ENCODE measurements around the gene SCD. TPM values are rescaled to one million over a fixed set of nuclear protein-coding genes. Genes with fewer than 3 reads are reported as not detected.

The SCD gene
- total and polyA plus RNA-seq, 2 of the 13 experiments (the other 11 are each of a cell fraction or from before 2014, with no cell fraction given), result 492 to 512 TPM

DNA sequence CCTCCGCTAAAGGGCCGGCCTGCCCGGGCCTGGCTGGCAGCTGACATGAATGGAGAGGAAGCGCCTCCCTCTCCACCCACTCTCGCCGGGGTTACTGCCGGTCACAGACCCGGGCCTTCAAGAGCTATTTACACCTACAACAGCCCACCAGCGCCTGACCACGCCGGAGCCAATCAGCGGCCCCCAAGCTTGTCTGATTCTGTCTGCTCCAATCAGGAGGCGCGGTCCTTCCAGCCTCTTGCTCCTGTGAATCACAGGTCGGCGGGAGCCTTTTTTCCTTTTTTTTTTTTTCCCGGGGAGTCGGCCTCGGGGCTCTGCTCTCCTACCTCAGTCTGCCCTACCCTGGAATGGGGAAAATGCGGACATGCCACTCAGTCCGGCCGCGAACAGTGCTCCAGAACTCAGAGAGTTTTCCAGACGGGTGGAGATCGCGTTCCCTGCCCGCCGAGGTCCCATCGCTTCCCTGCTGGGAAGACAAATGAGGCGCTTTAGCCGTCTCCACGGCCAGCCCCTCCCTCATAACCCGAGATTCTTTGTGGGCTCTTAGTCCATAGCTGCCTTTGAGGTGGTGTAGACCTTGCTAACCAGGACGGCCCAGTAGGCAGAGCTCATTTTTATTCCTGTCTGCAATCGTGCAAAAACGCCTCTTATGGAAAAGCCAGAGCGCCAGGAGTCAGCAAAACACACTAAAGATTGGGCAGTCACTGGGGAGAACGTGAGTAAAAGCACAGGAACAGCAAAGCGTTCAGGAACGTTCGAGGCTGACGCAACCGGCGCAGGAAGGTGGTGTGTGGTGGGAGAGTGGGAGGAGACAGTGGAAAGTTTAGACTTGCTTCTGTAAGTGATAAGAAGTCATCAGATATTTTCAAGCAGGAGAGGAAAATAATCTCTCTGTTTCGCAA, 26.5 kb downstream of the SCD start (continued):
- TF ChIP-seq, protein P1, sequence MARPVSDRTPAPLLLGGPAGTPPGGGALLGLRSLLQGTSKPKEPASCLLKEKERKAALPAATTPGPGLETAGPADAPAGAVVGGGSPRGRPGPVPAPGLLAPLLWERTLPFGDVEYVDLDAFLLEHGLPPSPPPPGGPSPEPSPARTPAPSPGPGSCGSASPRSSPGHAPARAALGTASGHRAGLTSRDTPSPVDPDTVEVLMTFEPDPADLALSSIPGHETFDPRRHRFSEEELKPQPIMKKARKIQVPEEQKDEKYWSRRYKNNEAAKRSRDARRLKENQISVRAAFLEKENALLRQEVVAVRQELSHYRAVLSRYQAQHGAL (CRISPR knock-in tag; IDR thresholded peaks at IDR 0.05; ENCODE audit: not compliant biosample characterization), result peak; percentile 70
- TF ChIP-seq GABPA (IDR thresholded peaks at IDR 0.05; ENCODE audit: low read depth, low read length), result no peak
- TF ChIP-seq GABPA (CRISPR knock-in tag; IDR thresholded peaks at IDR 0.05; ENCODE audit: low read depth), result peak; percentile 47

DNA sequence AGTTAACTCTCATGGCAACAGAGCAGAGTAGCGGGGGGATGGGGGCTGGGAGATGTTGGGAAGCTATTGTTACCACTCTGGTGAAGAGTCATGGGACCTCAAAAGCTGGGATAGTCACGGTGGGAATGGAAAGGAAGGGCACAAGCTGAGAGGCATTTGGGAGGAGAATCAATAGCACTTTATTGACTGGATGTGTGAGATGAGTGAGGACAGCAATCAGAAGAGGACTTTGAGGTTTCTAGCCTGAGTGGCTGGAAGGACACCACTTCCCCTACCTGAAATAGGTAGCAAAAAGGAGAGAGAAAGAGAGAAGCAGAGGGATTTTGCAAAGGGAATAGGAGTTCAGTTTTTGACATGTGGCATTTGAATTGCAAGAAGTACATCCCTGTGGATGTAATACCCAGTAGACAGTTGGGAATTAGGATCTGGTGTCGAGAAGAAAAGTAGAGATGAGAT, 27.2 kb downstream of the SCD start:
- CTCF ChIA-PET (ENCODE audit: low intra/inter-chr PET ratio, low total read pairs), result interaction anchor here (1.6 kb wide), 1 partner anchor 60 kb away, joined by 3 read pairs; no protein-coding TSS in a partner anchor
- peaks cover 0 to 4% of the 10 kb centered on the region in 2 experiments; a peak in 1 of 5 replicates for H3K27me3 ChIP-seq (ENCODE audit: control insufficient read depth in 1 of 2, insufficient read depth in 2 of 2, low read length in 2 of 2)
- H4K20me1 ChIP-seq (ENCODE audit: insufficient read depth, low read length), result no peaks in the 10 kb centered on the region; the same call in 1 of the 2 replicates
- peak overlapping the region; percentile 97 for H3K9ac ChIP-seq (ENCODE audit: insufficient read depth, low read depth, low read length)
- WGBS (ENCODE audit: low lambda C conversion rate), result 0% methylated on average over 3 of the region's 3 CpGs
- peak overlapping the region; percentile 64 to 82 (median 74) for H3K4me3 ChIP-seq (replicated peaks in 1 of 3; ENCODE audit: insufficient read depth in 1 of 3, low read depth in 2 of 3, low read length in 3 of 3)
- in situ Hi-C loops (cut with HindIII; ENCODE audit: extremely low pct_ligation_motif_present, low pct_unique_long_range_greater_than_20kb) (no loop called here), intact Hi-C loops (cut with micrococcal nuclease; ENCODE audit: unreplicated experiment) (loop anchor here (1.0 to 10.0 kb wide), 2 partner anchors 15 to 51 kb away; no protein-coding TSS in a partner anchor)
- peak overlapping the region; percentile 100 for H3K27ac ChIP-seq (ENCODE audit: extremely low read length, insufficient read depth, low read length)
- POLR2A ChIA-PET, result interaction anchor here (1.2 to 6.4 kb wide), 8 partner anchors 12 to 87 kb away, joined by 5 to 287 read pairs (median 6); partner anchors contain the start of gene SCD
- H3K4me1 ChIP-seq (ENCODE audit: insufficient read depth, low read length), result peaks cover 44% of the 10 kb centered on the region
- H3K9me3 ChIP-seq (ENCODE audit: low read length), result no peaks in the 10 kb centered on the region
- BruUV-seq (replicated peaks), result no TSS peak
- H3K36me3 ChIP-seq (replicated peaks in 1 of 2; ENCODE audit: control insufficient read depth in 1 of 2, insufficient read depth in 2 of 2, low read length in 2 of 2), result no peaks in the 10 kb centered on the region
- no peak overlapping the region for H2AFZ ChIP-seq (ENCODE audit: low read length)
- peak; percentile 12 for ATAC-seq
- DNase-seq (ENCODE audit: low spot score), result no peak
- no peak for FAIRE-seq
- H3K4me2 ChIP-seq (ENCODE audit: low read depth, low read length), result peak overlapping the region; percentile 84
- H3K79me2 ChIP-seq (ENCODE audit: insufficient read depth, low read length), result peaks cover 30% of the 10 kb centered on the region
- TF ChIP-seq ZNF326 (CRISPR knock-in tag; IDR thresholded peaks at IDR 0.05; ENCODE audit: borderline replicate concordance), result no peak
- TF ChIP-seq NFKB2 (CRISPR knock-in tag; IDR thresholded peaks at IDR 0.05; ENCODE audit: borderline replicate concordance), result no peak
- TF ChIP-seq ZC3H4 (CRISPR knock-in tag; IDR thresholded peaks at IDR 0.05; ENCODE audit: borderline replicate concordance), result peak; percentile 54
- TF ChIP-seq, protein P2, sequence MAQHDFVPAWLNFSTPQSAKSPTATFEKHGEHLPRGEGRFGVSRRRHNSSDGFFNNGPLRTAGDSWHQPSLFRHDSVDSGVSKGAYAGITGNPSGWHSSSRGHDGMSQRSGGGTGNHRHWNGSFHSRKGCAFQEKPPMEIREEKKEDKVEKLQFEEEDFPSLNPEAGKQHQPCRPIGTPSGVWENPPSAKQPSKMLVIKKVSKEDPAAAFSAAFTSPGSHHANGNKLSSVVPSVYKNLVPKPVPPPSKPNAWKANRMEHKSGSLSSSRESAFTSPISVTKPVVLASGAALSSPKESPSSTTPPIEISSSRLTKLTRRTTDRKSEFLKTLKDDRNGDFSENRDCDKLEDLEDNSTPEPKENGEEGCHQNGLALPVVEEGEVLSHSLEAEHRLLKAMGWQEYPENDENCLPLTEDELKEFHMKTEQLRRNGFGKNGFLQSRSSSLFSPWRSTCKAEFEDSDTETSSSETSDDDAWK (CRISPR knock-in tag; IDR thresholded peaks at IDR 0.05), result no peak
- TF ChIP-seq ERF (CRISPR knock-in tag; IDR thresholded peaks at IDR 0.05), result no peak
- TF ChIP-seq TARDBP (CRISPR knock-in tag; IDR thresholded peaks at IDR 0.05), result no peak
- peak; percentile 6; the same call in 1 of the 2 replicates for TF ChIP-seq ZNF3 (CRISPR knock-in tag; IDR thresholded peaks at IDR 0.05)
- TF ChIP-seq, protein P3, sequence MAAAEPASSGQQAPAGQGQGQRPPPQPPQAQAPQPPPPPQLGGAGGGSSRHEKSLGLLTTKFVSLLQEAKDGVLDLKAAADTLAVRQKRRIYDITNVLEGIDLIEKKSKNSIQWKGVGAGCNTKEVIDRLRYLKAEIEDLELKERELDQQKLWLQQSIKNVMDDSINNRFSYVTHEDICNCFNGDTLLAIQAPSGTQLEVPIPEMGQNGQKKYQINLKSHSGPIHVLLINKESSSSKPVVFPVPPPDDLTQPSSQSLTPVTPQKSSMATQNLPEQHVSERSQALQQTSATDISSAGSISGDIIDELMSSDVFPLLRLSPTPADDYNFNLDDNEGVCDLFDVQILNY (CRISPR knock-in tag; conservative IDR thresholded peaks at IDR 0.05), result no peak
- TF ChIP-seq PLRG1 (conservative IDR thresholded peaks at IDR 0.05), result no peak
- 0 out of 2 replicates have a peak, but pooled peaks have one; percentile 58 for TF ChIP-seq TGIF2 (CRISPR knock-in tag; IDR thresholded peaks at IDR 0.05)
- TF ChIP-seq TBP (CRISPR knock-in tag; IDR thresholded peaks at IDR 0.05), result no peak
- TF ChIP-seq ZNF607 (CRISPR knock-in tag; IDR thresholded peaks at IDR 0.05; ENCODE audit: borderline replicate concordance), result 0 out of 2 replicates have a peak, but pooled peaks have one; percentile 37
- peak; percentile 1; the same call in 1 of the 2 replicates for TF ChIP-seq YEATS4 (CRISPR knock-in tag; IDR thresholded peaks at IDR 0.05; ENCODE audit: borderline replicate concordance)
- TF ChIP-seq, protein P4, sequence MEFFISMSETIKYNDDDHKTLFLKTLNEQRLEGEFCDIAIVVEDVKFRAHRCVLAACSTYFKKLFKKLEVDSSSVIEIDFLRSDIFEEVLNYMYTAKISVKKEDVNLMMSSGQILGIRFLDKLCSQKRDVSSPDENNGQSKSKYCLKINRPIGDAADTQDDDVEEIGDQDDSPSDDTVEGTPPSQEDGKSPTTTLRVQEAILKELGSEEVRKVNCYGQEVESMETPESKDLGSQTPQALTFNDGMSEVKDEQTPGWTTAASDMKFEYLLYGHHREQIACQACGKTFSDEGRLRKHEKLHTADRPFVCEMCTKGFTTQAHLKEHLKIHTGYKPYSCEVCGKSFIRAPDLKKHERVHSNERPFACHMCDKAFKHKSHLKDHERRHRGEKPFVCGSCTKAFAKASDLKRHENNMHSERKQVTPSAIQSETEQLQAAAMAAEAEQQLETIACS (CRISPR knock-in tag; IDR thresholded peaks at IDR 0.05), result no peak
- no peak for TF ChIP-seq MATR3 (CRISPR knock-in tag; IDR thresholded peaks at IDR 0.05)
- no peak for TF ChIP-seq MTA3 (CRISPR knock-in tag; IDR thresholded peaks at IDR 0.05)
